HEK293T (cell line): Measurements from ENCODE around the gene TMOD1.
"Not testable (repeated sequence)": the region's sequence is repeated elsewhere in the genome, so short reads cannot be mapped to it uniquely, and the experiment has no call there.

Experiments used
- FOXK2 ChIP-seq: fragments of 450-650 bp; IDR thresholded peaks from 2 replicates; pipeline ENCODE4 v1.6.1; 2016; ENCODE audit warnings: mild to moderate bottlenecking
- FOXM1 ChIP-seq: fragments of 450-650 bp; IDR thresholded peaks from 2 replicates; pipeline ENCODE4 v1.6.1; 2017; ENCODE audit warnings: mild to moderate bottlenecking, borderline replicate concordance
- SUZ12 ChIP-seq: fragments of 450-650 bp; IDR thresholded peaks from 2 replicates; pipeline ENCODE4 v1.6.1; 2016; ENCODE audit warnings: mild to moderate bottlenecking

DNA sequence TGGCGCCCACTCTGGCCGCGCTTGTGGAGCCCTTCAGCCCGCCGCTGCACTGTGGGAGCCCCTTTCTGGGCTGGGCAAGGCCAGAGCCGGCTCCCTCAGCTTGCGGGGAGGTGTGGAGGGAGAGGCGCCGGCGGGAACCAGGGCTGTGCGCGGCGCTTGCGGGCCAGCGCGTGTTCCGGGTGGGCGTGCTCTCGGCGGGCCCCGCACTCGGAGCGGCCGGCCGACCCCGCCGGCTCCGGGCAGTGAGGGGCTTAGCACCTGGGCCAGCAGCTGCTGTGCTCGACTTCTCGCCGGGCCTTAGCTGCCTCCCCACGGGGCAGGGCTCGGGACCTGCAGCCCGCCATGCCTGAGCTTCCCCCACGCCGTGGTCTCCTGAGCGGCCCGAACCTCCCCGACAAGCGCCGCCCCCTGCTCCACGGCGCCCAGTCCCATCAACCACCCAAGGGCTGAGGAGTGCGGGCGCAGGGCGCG, 72.7 kb downstream of the TMOD1 start:
- TF ChIP-seq SUZ12, FOXK2, FOXM1: not testable (repeated sequence)
